ENCODE results near the gene OR51B5. TPM values are rescaled to one million over a fixed set of nuclear protein-coding genes. Genes with fewer than 3 reads are reported as not detected.
"Not testable (repeated sequence)": the region's sequence is repeated elsewhere in the genome, so short reads cannot be mapped to it uniquely, and the experiment has no call there.

Gene OR51B5
- total and polyA plus RNA-seq, 2 of the 4 experiments (the other 2 are of a cell fraction) = 0.09 to 0.54 TPM

GRCh38 chr11:5317292-5317691 lies 26.0 kb downstream of the OR51B5 start:
- in situ Hi-C loops (cut with MboI; ENCODE audit: low sequenced_read_pairs) = no loop called here
- Histone ChIP-seq H4K20me1 (ENCODE audit: insufficient read depth, low read length) (no peaks in the 10 kb centered on the region), H2AK9ac (replicated peaks; ENCODE audit: low read depth, low read length, poor library complexity) (no peak overlapping the region), H4K8ac (ENCODE audit: low read depth in 2 of 2, low read length in 2 of 2) (no peak overlapping the region), H3K27me3 (ENCODE audit: control insufficient read depth, insufficient read depth, low read length) (no peaks in the 10 kb centered on the region), H2AK5ac (ENCODE audit: low read depth, low read length) (no peak overlapping the region), H2BK15ac (ENCODE audit: low read depth, low read length) (no peak overlapping the region), H2BK20ac (ENCODE audit: low read depth, low read length) (peak overlapping the region; percentile 9; the same call in 1 of the 2 replicates), H2AFZ (replicated peaks; ENCODE audit: low read length, poor library complexity) (no peak overlapping the region), H3K4ac (ENCODE audit: low read depth, low read length) (no peak overlapping the region), H3K18ac (ENCODE audit: low read depth, low read length) (no peak overlapping the region), H3K9me1 (ENCODE audit: insufficient read depth, low read length) (no peaks in the 10 kb centered on the region), H3K4me1 (ENCODE audit: control insufficient read depth, insufficient read depth, low read length) (no peaks in the 10 kb centered on the region; the same call in 1 of the 2 replicates), H3K9me3 (ENCODE audit: control insufficient read depth, insufficient read depth, low read length) (no peaks in the 10 kb centered on the region), H3K23ac (ENCODE audit: low read depth, low read length) (no peak overlapping the region), H3K4me2 (ENCODE audit: low read depth, low read length) (no peak overlapping the region), H4K91ac (ENCODE audit: insufficient read depth, low read depth, low read length) (no peak overlapping the region), H3K4me3 (ENCODE audit: insufficient read depth, low read depth, low read length) (no peak overlapping the region), H3K79me1 (ENCODE audit: low read depth in 1 of 2, low read length in 2 of 2) (no peaks in the 10 kb centered on the region), H3K27ac (ENCODE audit: insufficient read depth, low read length) (no peak overlapping the region), H4K5ac (ENCODE audit: low read depth, low read length) (no peak overlapping the region), H2BK5ac (ENCODE audit: low read depth, low read length, poor library complexity, severe bottlenecking) (no peak overlapping the region), H3K14ac (replicated peaks; ENCODE audit: low read depth, low read length) (no peak overlapping the region), H2BK120ac (ENCODE audit: low read depth, low read length) (peak overlapping the region; percentile 18; the same call in 1 of the 2 replicates), H3K36me3 (ENCODE audit: control insufficient read depth, insufficient read depth, low read length) (no peaks in the 10 kb centered on the region), H3K56ac (ENCODE audit: extremely low read depth, insufficient read depth, low read length) (no peak overlapping the region), H3K9ac (ENCODE audit: low read depth, low read length) (no peak overlapping the region)
- POLR2A ChIA-PET (ENCODE audit: unreplicated experiment) = no interaction called here
- intact Hi-C loops (cut with micrococcal nuclease) = no loop called here
- DNase-seq = no peak
- CTCF ChIA-PET = interaction anchor here (0.7 to 0.9 kb wide), 2 partner anchors 11 to 192 kb away, joined by 3 to 4 read pairs; no protein-coding TSS in a partner anchor
- no peak for ATAC-seq (ENCODE audit: low read depth)
- dilution Hi-C loops (cut with HindIII; ENCODE audit: low sequenced_read_pairs, unreplicated experiment) = no loop called here
- no CpG with 5 or more reads among the region's 5 CpGs for WGBS, 2 experiments (ENCODE audit: extremely low coverage in 2 of 2, insufficient read length in 1 of 2)
- no TSS peak for BruUV-seq (replicated peaks)
- TF ChIP-seq SMC3 (IDR thresholded peaks at IDR 0.05; ENCODE audit: low read depth, low read length) (no peak), FOS (IDR thresholded peaks at IDR 0.05; ENCODE audit: low read depth, low read length) (no peak), CEBPB (IDR thresholded peaks at IDR 0.05; ENCODE audit: low read depth, low read length) (no peak), NFE2L2 (IDR thresholded peaks at IDR 0.05; ENCODE audit: low read depth, low read length) (no peak), MAFK (IDR thresholded peaks at IDR 0.05; ENCODE audit: low read depth, low read length) (no peak), ELK1 (IDR thresholded peaks at IDR 0.05; ENCODE audit: borderline replicate concordance, low read depth, low read length) (no peak)

- WGBS, 2 experiments (ENCODE audit: extremely low coverage in 2 of 2, insufficient read length in 1 of 2) = 86% methylated on average over 1 of the region's 3 CpGs; no CpG with 5 or more reads in 1 of the 2 experiments
- ATAC-seq (ENCODE audit: low read depth); BruUV-seq (replicated peaks); H3K9me1 ChIP-seq (ENCODE audit: insufficient read depth, low read length); H3K79me1 ChIP-seq (ENCODE audit: low read depth in 1 of 2, low read length in 2 of 2); dilution Hi-C loops (cut with HindIII; ENCODE audit: low sequenced_read_pairs, unreplicated experiment); H3K27ac ChIP-seq (ENCODE audit: insufficient read depth, low read length); H4K5ac ChIP-seq (ENCODE audit: low read depth, low read length); H2BK15ac ChIP-seq (ENCODE audit: low read depth, low read length); H4K8ac ChIP-seq (ENCODE audit: low read depth in 2 of 2, low read length in 2 of 2); H4K91ac ChIP-seq (ENCODE audit: insufficient read depth, low read depth, low read length); H2BK20ac ChIP-seq (ENCODE audit: low read depth, low read length); DNase-seq; intact Hi-C loops (cut with micrococcal nuclease); H3K4me2 ChIP-seq (ENCODE audit: low read depth, low read length); H2AFZ ChIP-seq (replicated peaks; ENCODE audit: low read length, poor library complexity); H3K27me3 ChIP-seq (ENCODE audit: control insufficient read depth, insufficient read depth, low read length); H2AK9ac ChIP-seq (replicated peaks; ENCODE audit: low read depth, low read length, poor library complexity); H3K4ac ChIP-seq (ENCODE audit: low read depth, low read length); H3K14ac ChIP-seq (replicated peaks; ENCODE audit: low read depth, low read length); H3K56ac ChIP-seq (ENCODE audit: extremely low read depth, insufficient read depth, low read length); H3K36me3 ChIP-seq (ENCODE audit: control insufficient read depth, insufficient read depth, low read length); POLR2A ChIA-PET (ENCODE audit: unreplicated experiment); H3K18ac ChIP-seq (ENCODE audit: low read depth, low read length); H3K9me3 ChIP-seq (ENCODE audit: control insufficient read depth, insufficient read depth, low read length); H4K20me1 ChIP-seq (ENCODE audit: insufficient read depth, low read length); H2BK5ac ChIP-seq (ENCODE audit: low read depth, low read length, poor library complexity, severe bottlenecking); in situ Hi-C loops (cut with MboI; ENCODE audit: low sequenced_read_pairs); CTCF ChIA-PET; H3K4me3 ChIP-seq (ENCODE audit: insufficient read depth, low read depth, low read length); H2BK120ac ChIP-seq (ENCODE audit: low read depth, low read length); H2AK5ac ChIP-seq (ENCODE audit: low read depth, low read length); H3K9ac ChIP-seq (ENCODE audit: low read depth, low read length); H3K4me1 ChIP-seq (ENCODE audit: control insufficient read depth, insufficient read depth, low read length); H3K23ac ChIP-seq (ENCODE audit: low read depth, low read length): not testable (repeated sequence)
These were observed 29.8 kb downstream of the OR51B5 start for GRCh38 chr11:5313326-5314023.
